Smooth muscle cell (in vitro differentiated cells): ENCODE results near the gene ERLIN1. TPM values are rescaled to one million over a fixed set of nuclear protein-coding genes. Genes with fewer than 3 reads are reported as not detected.

ENCODE experiments used
- DNase-seq: peaks from one replicate; lab custom pipeline; 2025; ENCODE audit not compliant: unreplicated experiment; lab: John Stamatoyannopoulos, UW
- H2AFZ ChIP-seq: fragments of 200-600 bp; sonication (generic); 2 replicates; pipeline ENCODE4 v1.6.0; 2016; ENCODE audit warnings: antibody characterized with exemption, low read depth, mild to moderate bottlenecking
- H3F3A ChIP-seq: fragments of 200-600 bp; sonication (generic); 2 replicates; pipeline ENCODE4 v1.6.0; 2017; ENCODE audit warnings: antibody characterized with exemption, low read depth
- H3K27ac ChIP-seq: fragments of 200-600 bp; sonication (generic); 2 replicates; pipeline ENCODE4 v1.5.1; 2016; ENCODE audit warnings: low read depth, mild to moderate bottlenecking
- H3K27me3 ChIP-seq: fragments of 200-600 bp; sonication (generic); 2 replicates; pipeline ENCODE4 v1.6.1; 2016; ENCODE audit warnings: low read depth, mild to moderate bottlenecking
- H3K36me3 ChIP-seq: fragments of 200-600 bp; sonication (generic); 2 replicates; pipeline ENCODE4 v1.5.1; 2016; ENCODE audit warnings: low read depth
- H3K4me1 ChIP-seq: fragments of 200-600 bp; sonication (generic); 2 replicates; pipeline ENCODE4 v1.5.1; 2016; ENCODE audit warnings: low read depth
- H3K4me2 ChIP-seq: fragments of 200-600 bp; sonication (generic); 2 replicates; pipeline ENCODE4 v1.6.0; 2016; ENCODE audit warnings: mild to moderate bottlenecking
- H3K4me3 ChIP-seq: fragments of 200-600 bp; sonication (generic); 2 replicates; pipeline ENCODE4 v1.5.1; 2016; ENCODE audit warnings: mild to moderate bottlenecking
- H3K79me2 ChIP-seq: fragments of 200-600 bp; sonication (generic); 2 replicates; pipeline ENCODE4 v1.6.0; 2016; ENCODE audit warnings: low read depth, mild to moderate bottlenecking
- H3K9ac ChIP-seq: fragments of 200-600 bp; sonication (generic); 2 replicates; pipeline ENCODE4 v1.6.0; 2016; ENCODE audit warnings: low read depth
- H3K9me3 ChIP-seq: fragments of 200-600 bp; sonication (generic); replicated peaks from 2 replicates; pipeline ENCODE4 v1.5.1; 2016; ENCODE audit warnings: low read depth
- H4K20me1 ChIP-seq: fragments of 200-600 bp; sonication (generic); 2 replicates; pipeline ENCODE4 v1.6.0; 2016; ENCODE audit warnings: low read depth
- CTCF ChIP-seq: fragments of 200-600 bp; sonication (generic); IDR thresholded peaks from 2 replicates; pipeline ENCODE4 v1.5.1; 2017; ENCODE audit warnings: borderline replicate concordance, mild to moderate bottlenecking, antibody characterized with exemption; ENCODE audit not compliant: insufficient read depth, poor library complexity, severe bottlenecking
- WGBS: methylation state at CpG from one replicate; pipeline ENCODE4 v1.1.7; 2016; ENCODE audit warnings: low lambda C conversion rate; 5-methylcytosine and 5-hydroxymethylcytosine counted together
- polyA plus RNA-seq: library from polyadenylated mRNA; unstranded; fragments of >200 nt; fragmentation: Nextera tagmentation; extraction: Ambion mirVana; gene quantifications from 2 replicates; pipeline ENCODE4 v1.2.1, GENCODE V29; 2016
- total RNA-seq: library from RNA; depleted of rRNA; stranded (reverse); fragments of >200 nt; gene quantifications from 2 replicates; pipeline ENCODE4 v1.2.3, GENCODE V29; 2014

ERLIN1 gene
- total and polyA plus RNA-seq, 2 experiments from 2014 or later: 21.0 to 32.2 TPM

- no peak for TF ChIP-seq CTCF
- Histone ChIP-seq H2AFZ (no peak overlapping the region), H3K9ac (no peak overlapping the region), H3K27me3 (no peaks in the 10 kb centered on the region), H3K4me1 (no peaks in the 10 kb centered on the region), H3K79me2 (no peaks in the 10 kb centered on the region), H4K20me1 (no peaks in the 10 kb centered on the region), H3F3A (no peaks in the 10 kb centered on the region), H3K9me3 (no peaks in the 10 kb centered on the region), H3K27ac (no peak overlapping the region), H3K36me3 (peaks cover 25% of the 10 kb centered on the region), H3K4me2 (no peak overlapping the region), H3K4me3 (no peak overlapping the region)
- DNase-seq: no peak
- WGBS: 99% methylated on average over 9 of the region's 9 CpGs
Observed at GRCh38 chr10:100208276-100208675, 22.4 kb upstream of the ERLIN1 start.

- Histone ChIP-seq H3K27me3 (no peaks in the 10 kb centered on the region), H3K9ac (no peak overlapping the region), H3K79me2 (no peaks in the 10 kb centered on the region), H3F3A (no peaks in the 10 kb centered on the region), H3K27ac (no peak overlapping the region), H4K20me1 (no peaks in the 10 kb centered on the region), H3K4me2 (no peak overlapping the region), H3K9me3 (no peaks in the 10 kb centered on the region), H2AFZ (no peak overlapping the region), H3K36me3 (peaks cover 52% of the 10 kb centered on the region), H3K4me1 (no peaks in the 10 kb centered on the region), H3K4me3 (no peak overlapping the region)
- TF ChIP-seq CTCF: no peak
- DNase-seq: no peak
- WGBS: 100% methylated on average over 2 of the region's 2 CpGs
Observed at GRCh38 chr10:100204370-100204769, 18.5 kb upstream of the ERLIN1 start.

GRCh38 chr10:100201549-100201948 lies 15.7 kb upstream of the ERLIN1 start:
- Histone ChIP-seq H3K27me3 (no peaks in the 10 kb centered on the region), H3K4me1 (no peaks in the 10 kb centered on the region), H3K27ac (no peak overlapping the region), H4K20me1 (no peaks in the 10 kb centered on the region), H3F3A (no peaks in the 10 kb centered on the region), H3K4me3 (no peak overlapping the region), H3K4me2 (no peak overlapping the region), H3K36me3 (peaks cover 64% of the 10 kb centered on the region), H3K9me3 (no peaks in the 10 kb centered on the region), H3K79me2 (no peaks in the 10 kb centered on the region), H3K9ac (no peak overlapping the region), H2AFZ (no peak overlapping the region)
- no peak for TF ChIP-seq CTCF
- 100% methylated on average over 2 of the region's 2 CpGs for WGBS
- no peak for DNase-seq

DNA sequence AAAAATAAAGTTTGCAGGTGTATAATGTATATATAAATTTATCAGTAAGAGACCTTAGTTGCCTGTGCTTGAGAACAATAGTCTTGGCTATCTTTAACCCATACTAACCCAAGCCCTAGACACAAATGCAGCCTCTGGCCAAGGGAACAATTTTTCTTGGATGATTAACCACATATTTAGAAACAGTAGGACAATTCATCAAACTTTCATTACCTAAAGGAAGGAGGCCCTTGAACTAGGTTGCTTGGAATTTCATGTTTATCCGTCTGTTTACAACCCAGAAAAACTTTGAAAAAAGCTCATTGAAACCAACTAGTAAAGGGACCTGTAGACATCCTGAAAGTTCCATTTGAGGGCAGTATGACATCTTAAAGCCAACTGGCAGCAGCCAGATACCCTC lies 8.9 kb upstream of the ERLIN1 start:
- Histone ChIP-seq H2AFZ (no peak overlapping the region), H3K27me3 (no peaks in the 10 kb centered on the region), H3K4me3 (no peak overlapping the region), H3K9me3 (no peaks in the 10 kb centered on the region), H3K4me2 (no peak overlapping the region), H3K9ac (no peak overlapping the region), H3K79me2 (no peaks in the 10 kb centered on the region), H4K20me1 (no peaks in the 10 kb centered on the region), H3K27ac (no peak overlapping the region), H3K4me1 (no peaks in the 10 kb centered on the region), H3K36me3 (peaks cover 39% of the 10 kb centered on the region), H3F3A (no peaks in the 10 kb centered on the region)
- 96% methylated on average over 1 of the region's 1 CpG for WGBS
- TF ChIP-seq CTCF: no peak
- DNase-seq: no peak
